Liver (tissue), 3 donors: ENCODE results near the gene IQSEC1.
A peak's percentile ranks its signal among the peaks of the same experiment; 100 is the strongest.

Source experiments
- ATF3 ChIP-seq: IDR thresholded peaks from 2 replicates; pipeline ENCODE4 v1.6.1; 2016; ENCODE audit warnings: antibody characterized with exemption
- CTCF ChIP-seq: fragments of 150-350 bp; IDR thresholded peaks from 2 replicates; pipeline ENCODE4 v1.5.1; 2017; ENCODE audit warnings: improper control_type of control experiment, low read depth, low read length; ENCODE audit not compliant: missing input control
- GABPA ChIP-seq, 2 donors: IDR thresholded peaks in 1 of 2; conservative IDR thresholded peaks in 1 of 2; 2 replicates each; pipeline ENCODE4 v1.6.1; 2016; ENCODE audit warnings: antibody characterized with exemption in 2 of 2, mild to moderate bottlenecking in 1 of 2, moderate library complexity in 1 of 2
- JUND ChIP-seq, 2 donors: IDR thresholded peaks; 2 replicates each; pipeline ENCODE4 v1.6.1; 2016; ENCODE audit warnings: antibody characterized with exemption in 2 of 2
- MAX ChIP-seq: IDR thresholded peaks from 2 replicates; pipeline ENCODE4 v1.6.1; 2016; ENCODE audit warnings: antibody characterized with exemption
- REST ChIP-seq: IDR thresholded peaks from 2 replicates; pipeline ENCODE4 v1.6.1; 2016; ENCODE audit warnings: antibody characterized with exemption, mild to moderate bottlenecking
- SP1 ChIP-seq: IDR thresholded peaks from 2 replicates; pipeline ENCODE4 v1.6.1; 2018; ENCODE audit warnings: antibody characterized with exemption, mild to moderate bottlenecking
- donor health status: healthy.
- donor health status: healthy.

GRCh38 chr3:13095408-13095937 is 22.2 kb upstream of the IQSEC1 start:
- TF ChIP-seq CTCF (no peak), MAX (no peak), REST (peak; percentile 68), JUND (IDR thresholded peaks at IDR 0.05) (no peak), SP1 (no peak), GABPA (IDR thresholded peaks at IDR 0.05 in 1 of 2, conservative IDR thresholded peaks at IDR 0.05 in 1 of 2) (no peak), ATF3 (no peak)
